ENCODE results near the gene NSMCE4A. TPM values are rescaled to one million over a fixed set of nuclear protein-coding genes. Genes with fewer than 3 reads are reported as not detected.
"Not testable (repeated sequence)": the region's sequence is repeated elsewhere in the genome, so short reads cannot be mapped to it uniquely, and the experiment has no call there.

The NSMCE4A gene
- total and polyA plus RNA-seq, 2 donors (not counting 3 experiments of a cell fraction or from before 2014, with no cell fraction given) = 36.8 to 51.0 TPM

DNA sequence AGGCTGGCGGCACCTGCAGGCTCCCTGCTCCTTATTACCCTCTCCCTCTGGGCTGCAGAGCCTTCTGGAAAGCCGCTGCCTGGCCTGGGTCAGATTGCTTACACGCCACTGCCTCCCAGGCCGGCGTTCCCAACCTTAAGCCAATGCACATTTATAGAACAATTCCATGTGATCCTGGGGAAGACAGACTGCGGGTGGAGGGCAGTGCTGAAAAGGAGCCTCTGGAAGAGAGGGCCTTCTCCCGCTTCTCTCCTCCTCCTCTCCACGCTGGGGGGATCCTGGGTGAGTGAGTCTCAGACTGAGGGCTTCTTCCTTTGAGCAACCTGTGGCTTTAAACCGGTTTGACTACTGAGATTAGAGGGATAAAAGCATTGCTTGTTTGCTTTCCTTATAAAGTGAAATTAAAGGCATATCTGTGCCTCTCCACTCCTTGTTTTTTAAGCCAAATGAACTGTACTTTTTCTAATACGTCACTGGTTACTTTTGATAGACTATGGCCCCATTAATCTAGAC, 19.5 kb upstream of the NSMCE4A start:
- no peaks in the 10 kb centered on the region for H3K4me1 ChIP-seq (ENCODE audit: control insufficient read depth, extremely low read depth, insufficient read depth, low read length)
- intact Hi-C loops (cut with micrococcal nuclease) (no loop called here), dilution Hi-C loops (cut with MboI; ENCODE audit: extremely low pct_ligation_motif_present, low sequenced_read_pairs) (no loop called here)
- H3K9me3 ChIP-seq (replicated peaks; ENCODE audit: control insufficient read depth, insufficient read depth, low read length) = no peaks in the 10 kb centered on the region
- H3K36me3 ChIP-seq (ENCODE audit: control insufficient read depth in 2 of 2, extremely low read depth in 1 of 2, insufficient read depth in 2 of 2, low read length in 2 of 2) = no peaks in the 10 kb centered on the region
- no peak overlapping the region for H3K9ac ChIP-seq (replicated peaks; ENCODE audit: extremely low read depth, insufficient read depth, low read length)
- H3K79me2 ChIP-seq (ENCODE audit: control insufficient read depth, insufficient read depth, low read length) = no peaks in the 10 kb centered on the region
- no peak overlapping the region for H2AFZ ChIP-seq (ENCODE audit: low read depth, low read length)
- H3K27ac ChIP-seq (ENCODE audit: insufficient read depth, low read depth, low read length) = no peak overlapping the region
- H4K20me1 ChIP-seq (replicated peaks; ENCODE audit: control insufficient read depth, extremely low read depth, insufficient read depth, low read length) = no peaks in the 10 kb centered on the region
- H3K4me3 ChIP-seq (replicated peaks in 1 of 3; ENCODE audit: insufficient read depth in 1 of 3, low read depth in 1 of 3, low read length in 3 of 3) = no peak overlapping the region
- DNase-seq (ENCODE audit: low read depth, low spot score) = no peak
- peaks cover 0 to 6% of the 10 kb centered on the region in 2 experiments for H3K27me3 ChIP-seq (ENCODE audit: control insufficient read depth in 2 of 2, insufficient read depth in 2 of 2, low read length in 2 of 2)
- ChIA-PET POLR2A (no interaction called here), CTCF (no interaction called here)
- BruUV-seq (replicated peaks) = no TSS peak
- H3K4me2 ChIP-seq (ENCODE audit: insufficient read depth, low read length) = no peak overlapping the region
- no peaks in the 10 kb centered on the region for H3K9me1 ChIP-seq (replicated peaks; ENCODE audit: control insufficient read depth, extremely low read depth, insufficient read depth, low read length)
- FAIRE-seq = no peak
- TF ChIP-seq POLR2AphosphoS5 (IDR thresholded peaks at IDR 0.05; ENCODE audit: insufficient read depth, low read depth, low read length) = no peak
- TF ChIP-seq MYC (IDR thresholded peaks at IDR 0.05; ENCODE audit: low read depth, low read length) = no peak
- TF ChIP-seq, protein P1, sequence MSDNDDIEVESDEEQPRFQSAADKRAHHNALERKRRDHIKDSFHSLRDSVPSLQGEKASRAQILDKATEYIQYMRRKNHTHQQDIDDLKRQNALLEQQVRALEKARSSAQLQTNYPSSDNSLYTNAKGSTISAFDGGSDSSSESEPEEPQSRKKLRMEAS (IDR thresholded peaks at IDR 0.05; ENCODE audit: insufficient read depth, insufficient read length) = no peak
- TF ChIP-seq POLR2A (IDR thresholded peaks at IDR 0.05; ENCODE audit: low read depth, low read length) = no peak
- TF ChIP-seq, protein P2, sequence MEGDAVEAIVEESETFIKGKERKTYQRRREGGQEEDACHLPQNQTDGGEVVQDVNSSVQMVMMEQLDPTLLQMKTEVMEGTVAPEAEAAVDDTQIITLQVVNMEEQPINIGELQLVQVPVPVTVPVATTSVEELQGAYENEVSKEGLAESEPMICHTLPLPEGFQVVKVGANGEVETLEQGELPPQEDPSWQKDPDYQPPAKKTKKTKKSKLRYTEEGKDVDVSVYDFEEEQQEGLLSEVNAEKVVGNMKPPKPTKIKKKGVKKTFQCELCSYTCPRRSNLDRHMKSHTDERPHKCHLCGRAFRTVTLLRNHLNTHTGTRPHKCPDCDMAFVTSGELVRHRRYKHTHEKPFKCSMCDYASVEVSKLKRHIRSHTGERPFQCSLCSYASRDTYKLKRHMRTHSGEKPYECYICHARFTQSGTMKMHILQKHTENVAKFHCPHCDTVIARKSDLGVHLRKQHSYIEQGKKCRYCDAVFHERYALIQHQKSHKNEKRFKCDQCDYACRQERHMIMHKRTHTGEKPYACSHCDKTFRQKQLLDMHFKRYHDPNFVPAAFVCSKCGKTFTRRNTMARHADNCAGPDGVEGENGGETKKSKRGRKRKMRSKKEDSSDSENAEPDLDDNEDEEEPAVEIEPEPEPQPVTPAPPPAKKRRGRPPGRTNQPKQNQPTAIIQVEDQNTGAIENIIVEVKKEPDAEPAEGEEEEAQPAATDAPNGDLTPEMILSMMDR (IDR thresholded peaks at IDR 0.05; ENCODE audit: extremely low read depth in 1 of 2, insufficient read depth in 1 of 2, low read depth in 1 of 2, low read length in 2 of 2) = no peak
- no peak for TF ChIP-seq FOS (IDR thresholded peaks at IDR 0.05; ENCODE audit: borderline replicate concordance, insufficient read depth, low read length)
- TF ChIP-seq GATA2 (IDR thresholded peaks at IDR 0.05; ENCODE audit: insufficient read depth, insufficient read length, low read depth, low read length) = no peak
- TF ChIP-seq EZH2 (IDR thresholded peaks at IDR 0.05; ENCODE audit: borderline replicate concordance, low read depth, low read length, severe bottlenecking) = no peak
- no peak for TF ChIP-seq JUN (IDR thresholded peaks at IDR 0.05; ENCODE audit: borderline replicate concordance, insufficient read depth, insufficient read length, low read depth)

DNA sequence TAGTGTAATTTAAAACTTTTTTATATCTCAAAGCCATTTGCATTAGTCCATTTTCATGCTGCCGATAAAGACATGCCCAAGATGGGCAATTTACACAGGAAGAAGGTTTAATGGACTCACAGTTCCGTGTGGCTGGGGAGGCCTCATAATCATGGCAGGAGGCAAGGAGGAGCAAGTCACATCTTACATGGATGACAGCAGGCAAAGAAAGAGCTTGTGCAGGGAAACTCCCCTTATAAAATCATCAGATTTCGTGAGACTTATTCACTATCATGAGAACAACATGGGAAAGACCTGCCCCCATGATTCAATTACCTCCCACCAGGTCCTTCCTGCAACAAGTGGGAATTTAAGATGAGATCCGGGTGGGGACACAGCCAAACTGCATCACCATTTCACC, 16.7 kb upstream of the NSMCE4A start:
- CTCF ChIA-PET = interaction anchor here (0.7 kb wide), 1 partner anchor 16 kb away, joined by 3 read pairs; no protein-coding TSS in a partner anchor
- BruUV-seq (replicated peaks); POLR2A ChIA-PET; H3K9me1 ChIP-seq (replicated peaks; ENCODE audit: control insufficient read depth, extremely low read depth, insufficient read depth, low read length); H3K27me3 ChIP-seq (ENCODE audit: control insufficient read depth in 2 of 2, insufficient read depth in 2 of 2, low read length in 2 of 2); H3K79me2 ChIP-seq (ENCODE audit: control insufficient read depth, insufficient read depth, low read length); dilution Hi-C loops (cut with MboI; ENCODE audit: extremely low pct_ligation_motif_present, low sequenced_read_pairs); intact Hi-C loops (cut with micrococcal nuclease); H3K9me3 ChIP-seq (replicated peaks; ENCODE audit: control insufficient read depth, insufficient read depth, low read length); H4K20me1 ChIP-seq (replicated peaks; ENCODE audit: control insufficient read depth, extremely low read depth, insufficient read depth, low read length); H3K4me3 ChIP-seq (replicated peaks in 1 of 3; ENCODE audit: insufficient read depth in 1 of 3, low read depth in 1 of 3, low read length in 3 of 3); H2AFZ ChIP-seq (ENCODE audit: low read depth, low read length); H3K27ac ChIP-seq (ENCODE audit: insufficient read depth, low read depth, low read length); H3K4me1 ChIP-seq (ENCODE audit: control insufficient read depth, extremely low read depth, insufficient read depth, low read length); FAIRE-seq; H3K9ac ChIP-seq (replicated peaks; ENCODE audit: extremely low read depth, insufficient read depth, low read length); DNase-seq (ENCODE audit: low read depth, low spot score); H3K36me3 ChIP-seq (ENCODE audit: control insufficient read depth in 2 of 2, extremely low read depth in 1 of 2, insufficient read depth in 2 of 2, low read length in 2 of 2); H3K4me2 ChIP-seq (ENCODE audit: insufficient read depth, low read length): not testable (repeated sequence)

Measured in endothelial cell of umbilical vein (primary cell).